ENCODE data around the gene PKD2. TPM values are rescaled to one million over a fixed set of nuclear protein-coding genes. Genes with fewer than 3 reads are reported as not detected.

Gene PKD2
- polyA plus RNA-seq, 1 of the 3 experiments (the other 2 are of a cell fraction) = 44.6 TPM

- no peak for TF ChIP-seq POLR2AphosphoS5 (IDR thresholded peaks at IDR 0.05; ENCODE audit: low read depth, low read length)
- TF ChIP-seq RCOR1 (IDR thresholded peaks at IDR 0.05; ENCODE audit: low read length) = 0 out of 2 replicates have a peak, but pooled peaks have one; percentile 24
- peak; percentile 62 for TF ChIP-seq TCF12 (IDR thresholded peaks at IDR 0.05)
- TF ChIP-seq MEF2A (IDR thresholded peaks at IDR 0.05; ENCODE audit: borderline replicate concordance, low read depth) = no peak
- TF ChIP-seq CHD2 (IDR thresholded peaks at IDR 0.05; ENCODE audit: low read length, partially characterized antibody) = peak; percentile 26
- TF ChIP-seq EP300 (IDR thresholded peaks at IDR 0.05; ENCODE audit: borderline replicate concordance in 1 of 2, low read depth in 1 of 2, low read length in 1 of 2) = peak; percentile 12 to 36; a peak in 1 of 4 replicates
- no peak for TF ChIP-seq SIN3A (IDR thresholded peaks at IDR 0.05; ENCODE audit: borderline replicate concordance, low read depth, low read length)
- TF ChIP-seq FOSL2 (IDR thresholded peaks at IDR 0.05; ENCODE audit: borderline replicate concordance, low read depth) = no peak; the same call in 1 of the 2 replicates
- no peak for TF ChIP-seq REST (IDR thresholded peaks at IDR 0.05; ENCODE audit: low read depth, low read length)
- no peak for TF ChIP-seq IRF3 (IDR thresholded peaks at IDR 0.05; ENCODE audit: low read depth, low read length)
- TF ChIP-seq FOXJ3 (CRISPR knock-in tag; IDR thresholded peaks at IDR 0.05) = no peak
- no peak for TF ChIP-seq SMC3 (IDR thresholded peaks at IDR 0.05; ENCODE audit: low read depth, low read length)
- TF ChIP-seq JUND (IDR thresholded peaks at IDR 0.05) = peak; percentile 37
- no peak for TF ChIP-seq RAD21 (IDR thresholded peaks at IDR 0.05; ENCODE audit: low read length)
- peak; percentile 55; the same call in 1 of the 2 replicates for TF ChIP-seq NFIC (IDR thresholded peaks at IDR 0.05; ENCODE audit: borderline replicate concordance)
Measured at GRCh38 chr4:88104902-88105610, 97.6 kb downstream of the PKD2 start (continued).

- no peaks in the 10 kb centered on the region for H4K20me1 ChIP-seq (ENCODE audit: insufficient read depth)
- no peaks in the 10 kb centered on the region for H3K9me3 ChIP-seq
- no peak overlapping the region for H3K9ac ChIP-seq
- DNase-seq = no peak
- no peaks in the 10 kb centered on the region for H3K79me2 ChIP-seq (ENCODE audit: insufficient read depth)
- H3K4me3 ChIP-seq (ENCODE audit: low read depth in 2 of 2, low read length in 1 of 2) = no peak overlapping the region
- peaks cover 0 to 2% of the 10 kb centered on the region in 2 experiments; a peak in 2 of 4 replicates for H3K4me1 ChIP-seq (ENCODE audit: control insufficient read depth in 1 of 2, insufficient read depth in 2 of 2, low read depth in 1 of 2, low read length in 1 of 2)
- POLR2A ChIA-PET = no interaction called here
- WGBS (ENCODE audit: low lambda C conversion rate) = 68% methylated on average over 3 of the region's 3 CpGs
- H3K4me2 ChIP-seq = no peak overlapping the region
- no peaks in the 10 kb centered on the region for H3K36me3 ChIP-seq (replicated peaks in 1 of 2; ENCODE audit: control insufficient read depth in 1 of 2, insufficient read depth in 2 of 2, low read length in 1 of 2)
- peak overlapping the region in 1 of 2 experiments; percentile 38; a peak in 1 of 4 replicates for H3K27ac ChIP-seq (ENCODE audit: low read depth in 2 of 2, low read length in 1 of 2)
- no peaks in the 10 kb centered on the region for H3K9me2 ChIP-seq
- H3K27me3 ChIP-seq (ENCODE audit: insufficient read depth) = no peaks in the 10 kb centered on the region
- H3F3A ChIP-seq (replicated peaks; ENCODE audit: insufficient read depth) = peaks cover 16% of the 10 kb centered on the region
- CTCF ChIA-PET = no interaction called here
- H2AFZ ChIP-seq (ENCODE audit: low read depth) = no peak overlapping the region
- no peak for TF ChIP-seq REST (IDR thresholded peaks at IDR 0.05; ENCODE audit: low read depth, low read length)
- TF ChIP-seq RXRA (IDR thresholded peaks at IDR 0.05; ENCODE audit: borderline replicate concordance, low read depth) = no peak
- TF ChIP-seq TCF12 (IDR thresholded peaks at IDR 0.05) = no peak
- TF ChIP-seq FOSL2 (IDR thresholded peaks at IDR 0.05; ENCODE audit: borderline replicate concordance, low read depth) = no peak
Measured at GRCh38 chr4:88106205-88106604, 98.8 kb downstream of the PKD2 start.

All from SK-N-SH (cell line).